Renal pelvis (tissue), 4 donors: ENCODE measurements around the gene DPH1. TPM values are rescaled to one million over a fixed set of nuclear protein-coding genes. Genes with fewer than 3 reads are reported as not detected.

Experiments
- DNase-seq: peaks from one replicate; pipeline ENCODE4 v3.0.0-alpha.2; 2013
- polyA plus RNA-seq, 3 donors: library from polyadenylated mRNA; unstranded; fragments of 120-200 nt; gene quantifications; one replicate each; pipeline ENCODE4 v1.2.1, GENCODE V29; 2013; ENCODE audit not compliant: insufficient read length in 3 of 3

The DPH1 gene
- polyA plus RNA-seq, 3 donors: 48.4 to 59.2 (median 57.4) TPM

GRCh38 chr17:2059547-2060384 is 29.8 kb downstream of the DPH1 start:
- no peak for DNase-seq

- no peak for DNase-seq
Observed at GRCh38 chr17:2060385-2060658, 30.4 kb downstream of the DPH1 start.

GRCh38 chr17:2060681-2061440 is 30.9 kb downstream of the DPH1 start:
- no peak for DNase-seq

GRCh38 chr17:2061441-2061958 is 31.5 kb downstream of the DPH1 start:
- no peak for DNase-seq

- DNase-seq: no peak
Observed at GRCh38 chr17:2062571-2063183, 32.7 kb downstream of the DPH1 start.

- no peak for DNase-seq
Observed at GRCh38 chr17:2063261-2064146, 33.6 kb downstream of the DPH1 start.

- no peak for DNase-seq
Observed at GRCh38 chr17:2064147-2064489, 34.2 kb downstream of the DPH1 start.

- DNase-seq: no peak
Observed at GRCh38 chr17:2064520-2064971, 34.6 kb downstream of the DPH1 start.

GRCh38 chr17:2064980-2065785 is 35.2 kb downstream of the DPH1 start:
- no peak for DNase-seq

- DNase-seq: no peak
Observed at GRCh38 chr17:2065949-2066400, 36.0 kb downstream of the DPH1 start.

GRCh38 chr17:2067048-2067561 is 37.2 kb downstream of the DPH1 start:
- DNase-seq: no peak

- no peak for DNase-seq
Observed at GRCh38 chr17:2067608-2068024, 37.7 kb downstream of the DPH1 start.

GRCh38 chr17:2068031-2068518 is 38.1 kb downstream of the DPH1 start:
- DNase-seq: no peak

GRCh38 chr17:2068519-2069051 is 38.6 kb downstream of the DPH1 start:
- DNase-seq: no peak

GRCh38 chr17:2070241-2071023 is 40.5 kb downstream of the DPH1 start:
- no peak for DNase-seq

GRCh38 chr17:2071024-2071385 is 41.1 kb downstream of the DPH1 start:
- no peak for DNase-seq

GRCh38 chr17:2071455-2072281 is 41.7 kb downstream of the DPH1 start:
- no peak for DNase-seq

GRCh38 chr17:2074919-2075318 is 45.0 kb downstream of the DPH1 start:
- no peak for DNase-seq
